Astrocyte of the spinal cord (primary cell): ENCODE results near the gene SYT7.

Experiments used
- DNase-seq: peaks from one replicate; pipeline ENCODE4 v3.0.0; 2011; ENCODE audit warnings: low read depth, low spot score
- H3K4me3 ChIP-seq: 2 replicates; pipeline ENCODE4 v1.5.1; 2011; ENCODE audit warnings: low read depth, mild to moderate bottlenecking, low read length, moderate library complexity
- in situ Hi-C: cut with HindIII; loops from 2 replicates; pipeline ENCODE4 v1.10.0; 2017; ENCODE audit warnings: low sequenced_read_pairs
- TF ChIP-seq, protein P1 (sequence below): IDR thresholded peaks from 2 replicates; pipeline ENCODE4 v1.5.1; 2012; ENCODE audit warnings: low read depth, mild to moderate bottlenecking, low read length, inconsistent platforms

SYT7 gene

DNA sequence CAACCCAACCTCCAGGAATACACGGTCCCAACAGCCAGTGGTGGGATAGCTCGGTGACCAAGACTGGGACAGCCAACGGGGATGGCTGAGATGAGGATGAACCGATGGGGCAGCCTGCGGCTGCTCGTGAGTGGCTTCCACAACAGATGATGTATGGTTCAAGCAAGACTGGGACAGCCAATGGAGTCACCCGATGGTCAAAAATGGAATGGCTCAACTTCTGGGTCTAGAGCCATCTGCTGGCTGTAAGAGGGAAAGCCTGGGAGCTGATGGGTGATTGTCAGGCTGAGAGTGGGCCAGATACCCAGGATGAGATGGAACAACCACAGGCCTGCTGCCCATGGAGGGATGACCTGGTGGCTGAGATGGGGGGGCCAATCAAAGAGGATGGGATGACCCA is 35.5 kb downstream of the SYT7 start:
- in situ Hi-C loops = no loop called here
- TF ChIP-seq, protein P1, sequence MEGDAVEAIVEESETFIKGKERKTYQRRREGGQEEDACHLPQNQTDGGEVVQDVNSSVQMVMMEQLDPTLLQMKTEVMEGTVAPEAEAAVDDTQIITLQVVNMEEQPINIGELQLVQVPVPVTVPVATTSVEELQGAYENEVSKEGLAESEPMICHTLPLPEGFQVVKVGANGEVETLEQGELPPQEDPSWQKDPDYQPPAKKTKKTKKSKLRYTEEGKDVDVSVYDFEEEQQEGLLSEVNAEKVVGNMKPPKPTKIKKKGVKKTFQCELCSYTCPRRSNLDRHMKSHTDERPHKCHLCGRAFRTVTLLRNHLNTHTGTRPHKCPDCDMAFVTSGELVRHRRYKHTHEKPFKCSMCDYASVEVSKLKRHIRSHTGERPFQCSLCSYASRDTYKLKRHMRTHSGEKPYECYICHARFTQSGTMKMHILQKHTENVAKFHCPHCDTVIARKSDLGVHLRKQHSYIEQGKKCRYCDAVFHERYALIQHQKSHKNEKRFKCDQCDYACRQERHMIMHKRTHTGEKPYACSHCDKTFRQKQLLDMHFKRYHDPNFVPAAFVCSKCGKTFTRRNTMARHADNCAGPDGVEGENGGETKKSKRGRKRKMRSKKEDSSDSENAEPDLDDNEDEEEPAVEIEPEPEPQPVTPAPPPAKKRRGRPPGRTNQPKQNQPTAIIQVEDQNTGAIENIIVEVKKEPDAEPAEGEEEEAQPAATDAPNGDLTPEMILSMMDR = peak; percentile 56
- no peak overlapping the region for H3K4me3 ChIP-seq
- DNase-seq = no peak

DNA sequence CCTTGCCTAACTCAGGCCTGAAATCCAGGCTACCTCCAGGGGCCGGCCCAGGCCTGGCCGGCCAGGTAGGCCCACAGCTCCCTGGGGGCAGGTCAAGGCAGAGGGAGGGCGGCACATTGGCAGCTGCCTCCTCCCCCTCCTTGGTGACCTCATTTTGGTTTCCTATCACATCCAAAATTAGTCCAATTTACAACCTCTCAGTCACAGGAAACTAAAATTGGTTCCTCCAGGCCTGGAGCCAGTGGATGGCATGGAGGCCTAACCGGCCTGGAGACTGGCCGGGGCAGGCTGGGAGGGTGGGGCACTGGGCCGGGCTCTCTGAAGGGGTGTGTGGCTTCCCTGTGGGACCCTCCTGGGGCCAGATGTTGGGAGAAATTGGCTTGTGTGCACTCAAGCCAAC is 36.4 kb downstream of the SYT7 start:
- H3K4me3 ChIP-seq = no peak overlapping the region
- DNase-seq = no peak
- TF ChIP-seq, protein P1 = no peak
- in situ Hi-C loops = no loop called here

DNA sequence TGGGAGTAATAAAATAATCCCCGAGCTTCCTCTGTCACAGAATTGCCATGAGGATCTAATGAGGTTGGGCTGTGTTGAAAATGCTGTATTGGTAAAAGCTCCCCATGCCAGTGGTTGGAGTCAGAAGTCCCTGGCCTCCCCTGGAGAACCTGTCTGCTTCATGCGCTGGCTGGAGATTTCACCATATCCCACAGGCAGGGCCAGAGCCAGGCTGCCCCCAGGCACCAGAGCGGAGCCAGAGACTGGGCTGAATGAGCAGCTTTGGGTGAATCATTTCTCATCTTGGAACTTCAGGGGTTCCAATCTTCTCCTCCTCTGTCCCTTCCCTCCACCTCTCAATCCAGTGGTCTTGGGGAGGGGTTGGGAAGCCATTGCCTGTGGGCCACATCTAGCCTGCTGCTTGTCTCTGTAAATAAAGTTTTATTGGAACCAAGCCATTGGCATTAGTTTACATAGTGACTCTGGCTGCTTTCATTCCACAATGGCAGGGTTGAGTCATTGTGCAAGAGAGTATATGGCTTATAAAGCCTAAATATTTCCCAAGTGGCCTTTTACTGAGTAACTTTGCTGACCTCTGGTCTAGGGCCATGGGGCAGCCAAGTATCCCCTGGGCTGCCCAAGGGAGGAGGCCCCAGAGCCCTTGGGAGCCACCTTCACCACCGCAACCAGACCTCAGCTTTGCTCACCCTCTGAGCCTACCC is 37.1 kb downstream of the SYT7 start:
- DNase-seq = no peak
- TF ChIP-seq, protein P1 = no peak
- in situ Hi-C loops = no loop called here
- H3K4me3 ChIP-seq = no peak overlapping the region

DNA sequence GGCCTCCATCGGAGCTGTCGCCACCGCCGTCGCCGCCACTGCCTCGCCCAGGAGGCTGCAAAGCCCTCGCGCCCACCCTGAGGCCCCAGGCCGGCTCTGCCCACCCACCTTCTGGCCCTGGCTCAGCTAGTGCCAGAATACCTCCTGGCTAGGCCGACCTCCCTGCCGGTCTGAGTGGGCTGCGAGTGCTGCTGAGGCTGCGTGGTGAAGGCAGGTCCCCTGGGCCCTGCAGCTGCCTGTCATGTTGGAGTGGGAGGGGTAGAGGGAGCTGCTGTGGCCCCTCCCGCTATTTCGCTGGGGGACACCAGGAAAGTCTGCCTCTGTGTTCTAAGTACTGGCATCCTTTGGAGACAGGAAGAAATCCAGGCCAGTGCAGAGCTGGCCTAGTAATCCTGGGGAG is 38.2 kb downstream of the SYT7 start:
- TF ChIP-seq, protein P1 = no peak
- no peak overlapping the region for H3K4me3 ChIP-seq
- no peak for DNase-seq
- in situ Hi-C loops = no loop called here

DNA sequence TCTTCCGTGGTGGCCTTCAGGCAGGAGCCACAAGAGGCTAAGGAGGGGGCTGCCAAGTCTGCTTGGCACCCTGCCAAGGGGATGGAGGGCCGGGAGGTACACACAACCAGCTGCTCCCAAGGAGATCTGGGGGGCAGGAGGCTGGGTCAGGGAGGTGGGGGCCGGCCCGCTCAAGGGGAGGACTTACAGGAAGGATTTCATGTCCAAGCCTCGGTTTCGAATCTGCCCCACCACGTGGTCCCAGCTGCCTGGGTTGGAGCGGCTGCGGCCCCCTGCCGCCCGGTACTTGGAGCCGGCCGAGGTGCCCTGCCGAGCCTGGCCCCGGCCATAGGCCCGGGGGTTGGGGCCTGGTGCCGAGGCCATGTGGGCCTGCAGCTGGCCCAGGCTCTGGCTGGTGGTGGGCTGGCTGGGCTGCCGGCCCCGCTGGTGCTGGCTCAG is 38.8 kb downstream of the SYT7 start:
- TF ChIP-seq, protein P1 = no peak
- H3K4me3 ChIP-seq = no peak overlapping the region
- in situ Hi-C loops = no loop called here
- DNase-seq = no peak

DNA sequence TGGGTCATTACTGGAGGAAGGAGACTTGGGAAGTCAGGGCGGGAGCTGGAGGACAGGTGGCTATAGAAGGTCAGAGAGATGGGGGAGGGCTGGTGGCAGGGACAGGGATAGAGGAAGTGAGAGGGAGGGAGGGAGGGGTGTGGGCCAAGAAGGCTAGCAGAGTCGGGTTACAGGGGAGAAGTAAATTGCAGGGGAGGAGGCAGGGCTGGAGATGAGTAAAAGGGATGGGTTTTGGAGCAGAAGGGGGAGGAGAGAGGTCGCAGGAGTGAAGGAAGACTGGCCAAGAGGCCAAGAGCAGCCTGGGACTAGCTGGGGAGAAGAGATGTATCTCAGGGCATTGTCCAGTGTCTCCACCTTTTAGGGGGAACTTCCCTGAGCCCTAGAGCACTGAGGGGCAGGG is 39.3 kb downstream of the SYT7 start:
- no peak overlapping the region for H3K4me3 ChIP-seq
- in situ Hi-C loops = no loop called here
- DNase-seq = no peak
- TF ChIP-seq, protein P1 = no peak
